Nephron (organoid): Measurements from ENCODE around the gene OVOL3.

Source experiments
- H3K27ac Mint-ChIP-seq, 3 experiments: 2 replicates each; pipeline ENCODE4 v1.8.0; 2020; ENCODE audit warnings: mixed read lengths in 3 of 3, mild to moderate bottlenecking in 2 of 3, moderate library complexity in 1 of 3
- H3K27me3 Mint-ChIP-seq: 2 replicates; pipeline ENCODE4 v1.8.0; 2021; ENCODE audit warnings: low read depth, mild to moderate bottlenecking, moderate library complexity, mixed read lengths
- H3K36me3 Mint-ChIP-seq: 2 replicates; pipeline ENCODE4 v1.8.0; 2020; ENCODE audit warnings: low read depth, mixed read lengths
- H3K4me1 Mint-ChIP-seq: 2 replicates; pipeline ENCODE4 v1.8.0; 2020; ENCODE audit warnings: mixed read lengths
- H3K4me3 Mint-ChIP-seq, 3 experiments: 2 replicates each; pipeline ENCODE4 v1.8.0; 2020; ENCODE audit warnings: mild to moderate bottlenecking in 3 of 3, mixed read lengths in 3 of 3, moderate library complexity in 2 of 3
- H3K9me3 Mint-ChIP-seq: 2 replicates; pipeline ENCODE4 v1.8.0; 2020; ENCODE audit warnings: mixed read lengths
- TF ChIP-seq, protein P1 (sequence below), 3 experiments: fragments of 200-600 bp; sonication (generic); IDR thresholded peaks; one replicate each; pipeline ENCODE4 v1.5.0; 2021; ENCODE audit warnings: antibody characterized with exemption in 3 of 3; ENCODE audit not compliant: unreplicated experiment in 3 of 3

OVOL3 gene

DNA sequence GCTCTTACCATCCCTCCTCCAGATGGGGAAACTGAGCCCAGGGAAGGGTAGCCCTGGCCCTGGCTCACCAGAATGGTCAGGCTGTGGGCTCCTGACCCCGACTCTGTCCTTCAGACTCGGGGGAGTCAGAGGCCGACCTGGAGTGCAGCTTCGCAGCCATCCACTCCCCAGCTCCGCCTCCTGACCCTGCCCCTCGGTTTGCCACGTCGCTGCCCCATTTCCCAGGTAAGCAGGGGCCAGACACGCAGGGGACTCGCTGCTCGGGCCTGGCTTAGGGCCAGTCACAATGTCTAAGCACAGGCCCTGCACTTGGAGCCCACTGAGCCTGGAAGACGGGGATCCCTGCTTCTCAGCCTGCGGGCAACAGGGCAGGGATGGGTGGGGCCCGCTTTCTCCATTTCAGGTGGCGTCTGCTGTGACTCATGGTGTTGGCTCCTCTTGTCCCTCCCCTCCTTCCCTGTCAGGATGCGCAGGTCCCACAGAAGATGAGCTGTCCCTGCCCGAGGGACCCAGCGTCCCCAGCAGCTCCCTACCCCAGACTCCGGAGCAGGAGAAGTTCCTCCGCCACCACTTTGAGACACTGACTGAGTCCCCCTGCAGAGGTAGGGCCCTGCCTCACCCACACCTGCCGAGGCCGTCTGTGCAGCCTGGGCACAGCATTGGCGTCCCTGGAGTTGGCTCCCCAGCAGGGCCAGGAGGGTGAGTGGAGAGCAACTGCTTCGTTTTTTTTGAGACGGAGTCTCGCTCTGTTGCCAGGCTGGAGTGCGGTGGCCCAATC lies 9.2 kb upstream of the OVOL3 start:
- no peaks in the 10 kb centered on the region for H3K27me3 Mint-ChIP-seq
- H3K36me3 Mint-ChIP-seq = peaks cover 6% of the 10 kb centered on the region
- no peak overlapping the region for H3K4me3 Mint-ChIP-seq
- TF ChIP-seq, protein P1, sequence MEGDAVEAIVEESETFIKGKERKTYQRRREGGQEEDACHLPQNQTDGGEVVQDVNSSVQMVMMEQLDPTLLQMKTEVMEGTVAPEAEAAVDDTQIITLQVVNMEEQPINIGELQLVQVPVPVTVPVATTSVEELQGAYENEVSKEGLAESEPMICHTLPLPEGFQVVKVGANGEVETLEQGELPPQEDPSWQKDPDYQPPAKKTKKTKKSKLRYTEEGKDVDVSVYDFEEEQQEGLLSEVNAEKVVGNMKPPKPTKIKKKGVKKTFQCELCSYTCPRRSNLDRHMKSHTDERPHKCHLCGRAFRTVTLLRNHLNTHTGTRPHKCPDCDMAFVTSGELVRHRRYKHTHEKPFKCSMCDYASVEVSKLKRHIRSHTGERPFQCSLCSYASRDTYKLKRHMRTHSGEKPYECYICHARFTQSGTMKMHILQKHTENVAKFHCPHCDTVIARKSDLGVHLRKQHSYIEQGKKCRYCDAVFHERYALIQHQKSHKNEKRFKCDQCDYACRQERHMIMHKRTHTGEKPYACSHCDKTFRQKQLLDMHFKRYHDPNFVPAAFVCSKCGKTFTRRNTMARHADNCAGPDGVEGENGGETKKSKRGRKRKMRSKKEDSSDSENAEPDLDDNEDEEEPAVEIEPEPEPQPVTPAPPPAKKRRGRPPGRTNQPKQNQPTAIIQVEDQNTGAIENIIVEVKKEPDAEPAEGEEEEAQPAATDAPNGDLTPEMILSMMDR (IDR thresholded peaks at IDR 0.05; ENCODE audit: unreplicated experiment in 3 of 3) = no peak
- no peak overlapping the region for H3K27ac Mint-ChIP-seq
- H3K4me1 Mint-ChIP-seq = no peaks in the 10 kb centered on the region
- no peaks in the 10 kb centered on the region for H3K9me3 Mint-ChIP-seq

DNA sequence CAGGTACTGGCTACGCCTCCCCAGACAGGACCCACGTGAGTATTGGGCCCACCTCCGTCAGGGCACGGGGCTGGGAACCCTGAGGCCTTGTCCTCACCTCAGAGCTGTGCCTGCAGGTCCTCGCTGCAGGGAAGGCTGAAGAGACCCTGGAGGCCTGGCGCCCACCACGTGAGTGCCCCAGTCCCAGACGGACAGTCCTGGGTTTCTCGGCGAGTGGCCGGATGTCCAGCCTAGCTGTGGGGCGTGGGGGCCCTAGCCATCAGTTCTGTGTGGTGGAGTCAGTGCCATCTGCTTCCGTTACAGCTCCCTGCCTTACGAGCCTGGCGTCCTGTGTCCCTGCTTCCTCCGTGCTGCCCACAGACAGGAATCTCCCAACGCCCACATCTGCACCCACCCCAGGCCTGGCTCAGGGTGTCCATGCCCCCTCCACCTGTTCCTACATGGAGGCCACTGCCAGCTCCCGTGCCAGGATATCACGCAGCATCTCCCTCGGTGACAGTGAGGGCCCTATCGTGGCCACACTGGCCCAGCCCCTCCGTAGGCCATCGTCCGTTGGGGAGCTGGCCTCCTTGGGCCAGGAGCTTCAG lies 7.8 kb upstream of the OVOL3 start:
- Mint-ChIP-seq H3K27ac (no peak overlapping the region), H3K27me3 (no peaks in the 10 kb centered on the region), H3K4me1 (no peaks in the 10 kb centered on the region), H3K36me3 (peaks cover 9% of the 10 kb centered on the region), H3K4me3 (no peak overlapping the region), H3K9me3 (no peaks in the 10 kb centered on the region)
- TF ChIP-seq, protein P1 (IDR thresholded peaks at IDR 0.05; ENCODE audit: unreplicated experiment in 3 of 3) = no peak

DNA sequence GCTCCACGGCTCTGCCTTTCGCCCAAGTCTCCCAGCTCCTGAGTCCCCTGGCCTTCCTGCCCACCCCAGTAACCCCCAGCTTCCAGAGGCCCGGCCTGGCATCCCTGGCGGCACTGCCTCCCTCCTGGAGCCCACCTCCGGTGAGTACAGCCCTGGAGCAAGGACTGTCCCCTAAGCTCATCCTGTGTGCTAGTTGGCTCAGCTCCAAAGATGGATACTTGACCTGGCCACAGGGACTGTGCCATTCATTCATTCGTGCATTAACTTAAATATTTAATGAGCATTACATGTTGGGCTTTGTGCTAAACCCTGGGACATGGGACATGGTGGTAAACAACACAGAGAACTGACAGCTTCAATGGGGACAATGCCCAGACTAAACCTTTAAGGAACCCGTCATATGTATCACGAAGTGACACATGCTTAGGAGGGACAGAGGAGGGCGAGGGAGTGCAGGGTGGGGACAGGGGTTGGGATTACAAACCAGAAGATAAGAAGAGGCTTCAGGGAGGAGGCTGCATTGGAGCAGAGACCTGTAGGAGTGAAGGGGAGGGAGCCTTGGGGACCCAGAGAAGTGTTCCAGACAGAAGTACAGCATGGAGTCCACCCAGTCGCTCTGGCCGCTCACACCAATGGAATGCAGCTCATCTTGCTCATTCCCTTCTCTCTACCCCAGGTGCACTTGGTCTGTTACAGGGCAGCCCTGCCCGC lies 6.9 kb upstream of the OVOL3 start:
- TF ChIP-seq, protein P1 (IDR thresholded peaks at IDR 0.05; ENCODE audit: unreplicated experiment in 3 of 3) = no peak
- no peak overlapping the region for H3K4me3 Mint-ChIP-seq
- H3K27me3 Mint-ChIP-seq = no peaks in the 10 kb centered on the region
- H3K27ac Mint-ChIP-seq = no peak overlapping the region
- no peaks in the 10 kb centered on the region for H3K4me1 Mint-ChIP-seq
- peaks cover 9% of the 10 kb centered on the region for H3K36me3 Mint-ChIP-seq
- no peaks in the 10 kb centered on the region for H3K9me3 Mint-ChIP-seq

DNA sequence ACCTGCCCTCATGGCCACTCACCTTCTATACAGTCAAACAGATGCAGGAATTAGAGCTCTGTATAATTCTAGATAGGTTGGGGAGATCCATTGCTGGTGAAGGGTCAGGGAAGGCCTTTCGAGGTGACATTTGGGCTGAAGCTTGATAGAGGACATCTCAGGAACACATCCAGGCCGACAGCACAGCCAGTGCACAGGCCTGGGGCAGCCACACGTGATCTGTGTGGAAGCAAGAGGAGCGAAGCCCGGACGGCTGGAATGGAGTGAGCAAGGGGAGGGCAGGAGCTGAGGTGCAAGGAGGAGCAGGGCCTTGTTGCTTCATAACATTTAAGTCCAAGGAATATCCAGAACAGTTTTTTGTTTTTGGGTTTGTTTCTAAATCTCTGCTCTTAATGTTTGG lies 4.5 kb upstream of the OVOL3 start:
- Mint-ChIP-seq H3K27me3 (no peaks in the 10 kb centered on the region), H3K4me1 (no peaks in the 10 kb centered on the region), H3K9me3 (no peaks in the 10 kb centered on the region)

DNA sequence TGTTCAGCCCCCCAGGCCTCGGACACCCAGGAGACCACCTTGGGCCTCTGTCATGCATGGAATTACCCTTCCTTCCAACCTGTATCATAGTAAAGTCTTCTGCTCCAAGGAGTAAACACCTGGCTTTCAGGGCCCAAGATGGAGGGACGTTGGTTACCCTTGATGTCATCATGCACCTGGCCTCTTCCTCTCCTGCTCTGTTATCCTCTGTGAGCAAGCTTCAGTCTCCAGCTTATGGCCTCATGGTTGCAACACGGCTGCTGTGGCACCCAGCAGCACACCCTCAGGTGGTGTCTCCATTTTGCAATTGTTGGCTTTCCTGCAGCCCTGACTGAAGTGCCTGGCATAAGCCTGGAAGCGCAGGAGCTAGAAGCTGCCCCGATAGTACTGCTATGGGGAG lies 4.0 kb upstream of the OVOL3 start:
- H3K9me3 Mint-ChIP-seq = no peaks in the 10 kb centered on the region
- no peak overlapping the region for H3K4me3 Mint-ChIP-seq
- TF ChIP-seq, protein P1 (IDR thresholded peaks at IDR 0.05; ENCODE audit: unreplicated experiment in 3 of 3) = no peak
- no peaks in the 10 kb centered on the region for H3K27me3 Mint-ChIP-seq
- H3K4me1 Mint-ChIP-seq = no peaks in the 10 kb centered on the region
- no peak overlapping the region for H3K27ac Mint-ChIP-seq
- H3K36me3 Mint-ChIP-seq = peaks cover 13% of the 10 kb centered on the region

More for the DNA sequence above, 4.5 kb upstream of the OVOL3 start:
- TF ChIP-seq, protein P1 (IDR thresholded peaks at IDR 0.05; ENCODE audit: unreplicated experiment in 3 of 3) = no peak
- Mint-ChIP-seq H3K4me3 (peak overlapping the region in 1 of 3 experiments; percentile 24), H3K36me3 (peaks cover 10% of the 10 kb centered on the region), H3K27ac (no peak overlapping the region)
